ENCODE measurements around the gene HTT. TPM values are rescaled to one million over a fixed set of nuclear protein-coding genes. Genes with fewer than 3 reads are reported as not detected.

Gene HTT
- total and polyA plus RNA-seq, 9 of the 15 experiments (the other 6 are each of a cell fraction or from before 2014, with no cell fraction given): 0.66 to 31.6 (median 14.7) TPM

DNA sequence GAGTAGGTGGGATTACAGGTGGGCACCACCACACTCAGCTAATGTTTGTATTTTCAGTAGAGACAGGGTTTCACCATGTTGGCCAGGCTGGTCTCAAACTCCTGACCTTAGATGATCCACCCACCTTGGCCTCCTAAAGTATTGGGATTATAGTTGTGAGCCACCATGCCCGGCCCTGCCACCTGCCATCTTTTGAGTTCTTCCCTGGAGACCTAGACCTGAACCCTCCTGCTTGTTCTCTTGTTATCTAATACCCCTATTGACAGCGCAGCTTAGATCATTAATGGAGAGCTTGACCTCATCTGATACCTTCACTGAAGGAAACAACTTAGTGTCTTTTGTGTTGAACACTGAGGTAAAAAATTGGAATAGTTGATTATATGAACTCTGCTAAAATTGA lies 53.6 kb downstream of the HTT start:
- H3K27ac ChIP-seq (ENCODE audit: extremely low read depth, low read depth, low read length): no peak overlapping the region
- CTCF ChIA-PET (ENCODE audit: low intra/inter-chr PET ratio): no interaction called here
- POLR2A ChIA-PET: no interaction called here

More for the DNA sequence above, 53.6 kb downstream of the HTT start:
- H3K79me2 ChIP-seq (ENCODE audit: control insufficient read depth, insufficient read depth, low read length): no peaks in the 10 kb centered on the region
- no peaks in the 10 kb centered on the region for H3K4me1 ChIP-seq (replicated peaks in 1 of 2; ENCODE audit: control insufficient read depth in 2 of 2, insufficient read depth in 2 of 2, low read length in 2 of 2)
- no peaks in the 10 kb centered on the region for H4K20me1 ChIP-seq (replicated peaks; ENCODE audit: control insufficient read depth, insufficient read depth, low read length)
- H3K9ac ChIP-seq (ENCODE audit: insufficient read depth in 1 of 2, low read depth in 2 of 2, low read length in 2 of 2): no peak overlapping the region
- WGBS (ENCODE audit: insufficient coverage, low coverage, missing lambda C conversion rate): 93% methylated on average over 2 of the region's 2 CpGs
- H3K4me2 ChIP-seq (ENCODE audit: insufficient read depth, low read length): no peak overlapping the region
- BruUV-seq (replicated peaks): no TSS peak
- no peaks in the 10 kb centered on the region for H3K9me1 ChIP-seq (ENCODE audit: control insufficient read depth, insufficient read depth, low read length)
- ATAC-seq (no peak), FAIRE-seq (no peak), DNase-seq (ENCODE audit: extremely low read depth in 1 of 4, low spot score in 3 of 4) (no peak)
- no peak overlapping the region for H3K4me3 ChIP-seq
- H3K36me3 ChIP-seq (ENCODE audit: control insufficient read depth, insufficient read depth, low read length): peaks cover 56% of the 10 kb centered on the region
- no peak for TF ChIP-seq GABPB1 (CRISPR knock-in tag; IDR thresholded peaks at IDR 0.05)
- TF ChIP-seq, protein P1, sequence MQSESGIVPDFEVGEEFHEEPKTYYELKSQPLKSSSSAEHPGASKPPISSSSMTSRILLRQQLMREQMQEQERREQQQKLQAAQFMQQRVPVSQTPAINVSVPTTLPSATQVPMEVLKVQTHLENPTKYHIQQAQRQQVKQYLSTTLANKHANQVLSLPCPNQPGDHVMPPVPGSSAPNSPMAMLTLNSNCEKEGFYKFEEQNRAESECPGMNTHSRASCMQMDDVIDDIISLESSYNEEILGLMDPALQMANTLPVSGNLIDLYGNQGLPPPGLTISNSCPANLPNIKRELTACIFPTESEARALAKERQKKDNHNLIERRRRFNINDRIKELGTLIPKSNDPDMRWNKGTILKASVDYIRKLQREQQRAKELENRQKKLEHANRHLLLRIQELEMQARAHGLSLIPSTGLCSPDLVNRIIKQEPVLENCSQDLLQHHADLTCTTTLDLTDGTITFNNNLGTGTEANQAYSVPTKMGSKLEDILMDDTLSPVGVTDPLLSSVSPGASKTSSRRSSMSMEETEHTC (IDR thresholded peaks at IDR 0.05): no peak
- TF ChIP-seq, protein P2, sequence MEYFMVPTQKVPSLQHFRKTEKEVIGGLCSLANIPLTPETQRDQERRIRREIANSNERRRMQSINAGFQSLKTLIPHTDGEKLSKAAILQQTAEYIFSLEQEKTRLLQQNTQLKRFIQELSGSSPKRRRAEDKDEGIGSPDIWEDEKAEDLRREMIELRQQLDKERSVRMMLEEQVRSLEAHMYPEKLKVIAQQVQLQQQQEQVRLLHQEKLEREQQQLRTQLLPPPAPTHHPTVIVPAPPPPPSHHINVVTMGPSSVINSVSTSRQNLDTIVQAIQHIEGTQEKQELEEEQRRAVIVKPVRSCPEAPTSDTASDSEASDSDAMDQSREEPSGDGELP (CRISPR knock-in tag; IDR thresholded peaks at IDR 0.05; ENCODE audit: borderline replicate concordance): no peak
- TF ChIP-seq, protein P3, sequence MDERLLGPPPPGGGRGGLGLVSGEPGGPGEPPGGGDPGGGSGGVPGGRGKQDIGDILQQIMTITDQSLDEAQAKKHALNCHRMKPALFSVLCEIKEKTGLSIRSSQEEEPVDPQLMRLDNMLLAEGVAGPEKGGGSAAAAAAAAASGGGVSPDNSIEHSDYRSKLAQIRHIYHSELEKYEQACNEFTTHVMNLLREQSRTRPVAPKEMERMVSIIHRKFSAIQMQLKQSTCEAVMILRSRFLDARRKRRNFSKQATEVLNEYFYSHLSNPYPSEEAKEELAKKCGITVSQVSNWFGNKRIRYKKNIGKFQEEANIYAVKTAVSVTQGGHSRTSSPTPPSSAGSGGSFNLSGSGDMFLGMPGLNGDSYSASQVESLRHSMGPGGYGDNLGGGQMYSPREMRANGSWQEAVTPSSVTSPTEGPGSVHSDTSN (CRISPR knock-in tag; IDR thresholded peaks at IDR 0.05; ENCODE audit: low read depth): no peak
- TF ChIP-seq, protein P3 (tag; conservative IDR thresholded peaks at IDR 0.05; ENCODE audit: low read depth): no peak
- H2AFZ ChIP-seq (ENCODE audit: low read depth, low read length): no peak overlapping the region
- H3K9me3 ChIP-seq (replicated peaks; ENCODE audit: control insufficient read depth, insufficient read depth, low read depth, low read length): no peaks in the 10 kb centered on the region
- intact Hi-C loops (cut with micrococcal nuclease) (no loop called here), in situ Hi-C loops (cut with MboI) (no loop called here)
- no peaks in the 10 kb centered on the region for H3K27me3 ChIP-seq (ENCODE audit: control insufficient read depth in 2 of 2, insufficient read depth in 2 of 2, low read length in 2 of 2)
